ENCODE measurements around the gene ZCCHC14. TPM values are rescaled to one million over a fixed set of nuclear protein-coding genes. Genes with fewer than 3 reads are reported as not detected.
"Not testable (repeated sequence)": the region's sequence is repeated elsewhere in the genome, so short reads cannot be mapped to it uniquely, and the experiment has no call there.

Gene ZCCHC14
- total RNA-seq, 2 experiments from 2014 or later = 5.5 to 5.7 TPM

- Mint-ChIP-seq H3K4me3 (no peak overlapping the region), H3K27me3 (no peaks in the 10 kb centered on the region), H3K36me3 (peaks cover 10% of the 10 kb centered on the region), H3K27ac (peak overlapping the region; percentile 69), H3K9me3 (no peaks in the 10 kb centered on the region), H3K4me1 (peaks cover 78% of the 10 kb centered on the region)
- DNase-seq = no peak
These were observed 8.1 kb downstream of the ZCCHC14 start for GRCh38 chr16:87484487-87485331.

DNA sequence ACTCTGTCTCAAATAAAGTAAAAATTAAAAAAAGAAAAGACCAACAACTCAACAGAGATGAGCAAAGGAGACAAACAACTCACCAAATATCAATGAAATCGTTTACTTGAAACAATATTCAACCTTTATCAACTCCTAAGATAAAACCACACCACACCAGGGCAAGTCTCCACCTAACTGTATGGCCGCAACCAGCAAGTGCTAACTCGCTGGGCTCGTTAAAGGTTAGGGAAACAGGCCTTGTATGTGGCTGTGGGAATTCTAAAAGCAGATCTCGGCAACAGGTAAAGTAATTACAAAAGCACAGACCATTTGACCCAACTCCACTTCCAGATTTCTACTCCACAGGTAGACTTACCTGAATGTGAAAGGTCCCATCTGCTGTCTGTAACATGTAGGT lies 9.3 kb downstream of the ZCCHC14 start:
- DNase-seq = no peak
- Mint-ChIP-seq H3K4me1 (peaks cover 65% of the 10 kb centered on the region), H3K9me3 (no peaks in the 10 kb centered on the region), H3K27ac (no peak overlapping the region), H3K36me3 (peaks cover 10% of the 10 kb centered on the region), H3K27me3 (no peaks in the 10 kb centered on the region), H3K4me3 (no peak overlapping the region)

DNA sequence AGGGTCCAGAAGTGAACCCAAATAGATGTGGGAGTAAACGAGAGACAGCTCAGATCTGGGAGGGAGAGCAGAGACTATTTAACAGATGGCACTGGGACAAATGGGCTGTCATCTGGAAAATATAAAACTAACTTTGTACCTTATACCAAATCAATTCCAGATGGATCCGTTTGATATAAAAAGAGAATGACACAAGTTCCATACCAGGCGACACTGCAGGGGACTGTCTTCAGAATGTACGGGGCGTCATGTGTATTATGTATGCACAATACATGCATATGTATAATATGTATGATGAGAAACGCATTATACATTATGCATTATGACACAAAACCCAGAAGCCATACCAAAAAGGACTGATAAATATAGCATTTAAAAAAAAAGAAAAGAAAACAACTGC lies 10.2 kb downstream of the ZCCHC14 start:
- not testable (repeated sequence) for H3K36me3 Mint-ChIP-seq, H3K9me3 Mint-ChIP-seq, DNase-seq, H3K4me3 Mint-ChIP-seq, H3K27me3 Mint-ChIP-seq, H3K27ac Mint-ChIP-seq
- peaks cover 66% of the 10 kb centered on the region for H3K4me1 Mint-ChIP-seq

GRCh38 chr16:87482266-87482665 lies 10.6 kb downstream of the ZCCHC14 start:
- DNase-seq = no peak
- Mint-ChIP-seq H3K9me3 (no peaks in the 10 kb centered on the region), H3K27ac (no peak overlapping the region), H3K36me3 (peaks cover 7% of the 10 kb centered on the region), H3K27me3 (no peaks in the 10 kb centered on the region), H3K4me1 (peaks cover 64% of the 10 kb centered on the region), H3K4me3 (no peak overlapping the region)

DNA sequence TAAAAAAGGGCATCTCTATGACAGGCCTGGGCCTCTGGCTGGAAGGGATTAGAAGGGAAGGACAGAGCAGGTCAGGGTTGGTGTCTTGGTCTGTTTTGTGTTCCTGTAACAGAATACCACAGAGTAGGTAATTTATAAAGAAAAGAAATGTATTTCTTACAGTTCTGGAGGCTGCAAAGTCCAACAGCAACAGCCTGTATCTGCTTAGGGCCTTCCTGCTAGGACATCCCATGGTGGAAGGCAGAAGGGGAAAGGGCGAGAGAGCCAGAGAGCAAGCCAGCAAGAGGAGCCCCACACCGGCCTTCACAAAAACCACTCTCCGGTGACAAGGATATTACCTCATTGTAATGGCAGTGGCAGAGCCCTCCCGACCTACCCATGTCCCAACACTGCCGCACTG lies 11.1 kb downstream of the ZCCHC14 start:
- not testable (repeated sequence) for H3K27me3 Mint-ChIP-seq, H3K9me3 Mint-ChIP-seq, H3K36me3 Mint-ChIP-seq, DNase-seq, H3K4me3 Mint-ChIP-seq
- H3K27ac Mint-ChIP-seq = peak overlapping the region; percentile 21
- H3K4me1 Mint-ChIP-seq = peaks cover 60% of the 10 kb centered on the region

DNA sequence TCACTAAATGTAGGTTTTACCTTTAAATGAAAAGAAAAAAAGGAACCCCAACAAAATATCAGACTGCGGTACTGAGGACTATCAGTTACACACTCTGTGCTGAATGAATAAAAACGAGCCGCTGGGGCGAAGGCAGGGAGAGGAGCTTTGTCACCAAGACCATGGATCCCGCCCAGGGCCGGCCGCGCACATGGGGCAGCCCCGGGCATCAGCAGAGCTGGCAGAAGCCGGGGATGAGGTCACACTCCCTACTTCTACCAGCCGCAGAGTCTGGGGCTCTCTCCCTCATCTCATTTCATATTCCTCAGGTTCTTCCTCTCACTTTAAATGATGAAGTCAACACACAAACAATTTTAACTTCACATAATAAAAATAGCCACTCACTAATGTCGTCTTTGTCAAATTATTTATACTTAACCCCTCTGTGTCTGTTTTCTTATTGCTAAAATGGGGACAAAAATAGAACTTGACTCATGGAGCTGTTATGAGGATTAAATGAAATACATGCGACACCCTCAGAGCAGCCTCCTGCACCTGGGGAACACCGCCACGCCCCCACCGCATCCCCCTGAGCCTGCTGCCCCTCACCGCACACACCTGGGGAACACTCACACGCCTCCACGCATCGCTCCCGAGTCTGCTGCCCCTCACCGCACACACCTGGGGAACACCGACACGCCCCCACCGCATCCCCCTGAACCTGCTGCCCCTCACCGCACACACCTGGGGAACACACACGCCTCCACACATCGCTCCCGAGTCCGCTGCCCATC lies 15.4 kb downstream of the ZCCHC14 start:
- H3K4me1 Mint-ChIP-seq = peaks cover 40% of the 10 kb centered on the region

GRCh38 chr16:87474566-87474996 lies 18.2 kb downstream of the ZCCHC14 start:
- peaks cover 4% of the 10 kb centered on the region for H3K36me3 Mint-ChIP-seq
- H3K27ac Mint-ChIP-seq = no peak overlapping the region
- no peaks in the 10 kb centered on the region for H3K9me3 Mint-ChIP-seq
- H3K27me3 Mint-ChIP-seq = no peaks in the 10 kb centered on the region
- no peak for DNase-seq
- no peak overlapping the region for H3K4me3 Mint-ChIP-seq
- H3K4me1 Mint-ChIP-seq = peaks cover 28% of the 10 kb centered on the region

More for the DNA sequence above, 15.4 kb downstream of the ZCCHC14 start:
- H3K4me3 Mint-ChIP-seq, DNase-seq, H3K27me3 Mint-ChIP-seq, H3K9me3 Mint-ChIP-seq, H3K27ac Mint-ChIP-seq, H3K36me3 Mint-ChIP-seq: not testable (repeated sequence)

DNA sequence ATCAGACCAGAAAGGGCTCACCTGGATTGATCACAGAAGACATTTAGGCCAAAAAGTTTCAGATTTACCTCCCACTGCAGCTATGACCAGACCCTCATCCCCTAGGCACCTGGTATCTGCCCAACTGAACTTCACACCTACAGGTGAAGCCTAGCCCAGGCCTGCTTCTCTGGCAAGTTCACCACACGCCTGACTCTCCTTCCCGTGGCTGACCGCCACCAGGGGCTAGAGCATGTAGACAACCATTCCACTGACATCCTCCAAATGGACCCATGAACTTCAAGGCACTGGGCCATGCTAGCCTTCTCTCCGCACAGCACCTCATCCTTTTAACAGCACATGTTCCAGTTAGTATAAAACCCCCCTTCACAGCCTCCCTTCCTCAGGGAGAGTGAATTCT lies 18.8 kb downstream of the ZCCHC14 start:
- Mint-ChIP-seq H3K9me3 (no peaks in the 10 kb centered on the region), H3K4me3 (no peak overlapping the region), H3K27ac (no peak overlapping the region), H3K27me3 (no peaks in the 10 kb centered on the region), H3K36me3 (peaks cover 4% of the 10 kb centered on the region), H3K4me1 (peaks cover 28% of the 10 kb centered on the region)
- DNase-seq = no peak

- no peak overlapping the region for H3K27ac Mint-ChIP-seq
- H3K27me3 Mint-ChIP-seq = no peaks in the 10 kb centered on the region
- peaks cover 25% of the 10 kb centered on the region for H3K4me1 Mint-ChIP-seq
- DNase-seq = no peak
- no peaks in the 10 kb centered on the region for H3K9me3 Mint-ChIP-seq
- no peak overlapping the region for H3K4me3 Mint-ChIP-seq
- peaks cover 4% of the 10 kb centered on the region for H3K36me3 Mint-ChIP-seq
These were observed 19.9 kb downstream of the ZCCHC14 start for GRCh38 chr16:87472935-87473334.

GRCh38 chr16:87472142-87472778 lies 20.6 kb downstream of the ZCCHC14 start:
- no peak overlapping the region for H3K27ac Mint-ChIP-seq
- peaks cover 4% of the 10 kb centered on the region for H3K36me3 Mint-ChIP-seq
- no peak overlapping the region for H3K4me3 Mint-ChIP-seq
- H3K9me3 Mint-ChIP-seq = no peaks in the 10 kb centered on the region
- H3K4me1 Mint-ChIP-seq = peaks cover 21% of the 10 kb centered on the region
- DNase-seq = no peak
- H3K27me3 Mint-ChIP-seq = no peaks in the 10 kb centered on the region

GRCh38 chr16:87471278-87472141 lies 21.3 kb downstream of the ZCCHC14 start:
- H3K4me3 Mint-ChIP-seq = no peak overlapping the region
- H3K4me1 Mint-ChIP-seq = peaks cover 23% of the 10 kb centered on the region
- H3K27me3 Mint-ChIP-seq = no peaks in the 10 kb centered on the region
- DNase-seq = no peak
- H3K36me3 Mint-ChIP-seq = peaks cover 4% of the 10 kb centered on the region
- H3K27ac Mint-ChIP-seq = no peak overlapping the region
- H3K9me3 Mint-ChIP-seq = no peaks in the 10 kb centered on the region

GRCh38 chr16:87470332-87470731 lies 22.5 kb downstream of the ZCCHC14 start:
- Mint-ChIP-seq H3K27ac (no peak overlapping the region), H3K36me3 (peaks cover 2% of the 10 kb centered on the region), H3K4me3 (no peak overlapping the region)

GRCh38 chr16:87469169-87469568 lies 23.7 kb downstream of the ZCCHC14 start:
- Mint-ChIP-seq H3K36me3 (no peaks in the 10 kb centered on the region), H3K9me3 (no peaks in the 10 kb centered on the region), H3K4me1 (peaks cover 30% of the 10 kb centered on the region), H3K27me3 (no peaks in the 10 kb centered on the region), H3K27ac (no peak overlapping the region), H3K4me3 (no peak overlapping the region)
- DNase-seq = no peak

More at GRCh38 chr16:87470332-87470731, 22.5 kb downstream of the ZCCHC14 start:
- DNase-seq = no peak
- peaks cover 23% of the 10 kb centered on the region for H3K4me1 Mint-ChIP-seq
- no peaks in the 10 kb centered on the region for H3K9me3 Mint-ChIP-seq
- H3K27me3 Mint-ChIP-seq = no peaks in the 10 kb centered on the region

GRCh38 chr16:87468550-87468949 lies 24.3 kb downstream of the ZCCHC14 start:
- Mint-ChIP-seq H3K4me1 (peaks cover 34% of the 10 kb centered on the region), H3K36me3 (no peaks in the 10 kb centered on the region), H3K9me3 (no peaks in the 10 kb centered on the region), H3K4me3 (no peak overlapping the region), H3K27ac (no peak overlapping the region), H3K27me3 (no peaks in the 10 kb centered on the region)
- DNase-seq = no peak
